ENCODE results near the gene SYT2.

DNA sequence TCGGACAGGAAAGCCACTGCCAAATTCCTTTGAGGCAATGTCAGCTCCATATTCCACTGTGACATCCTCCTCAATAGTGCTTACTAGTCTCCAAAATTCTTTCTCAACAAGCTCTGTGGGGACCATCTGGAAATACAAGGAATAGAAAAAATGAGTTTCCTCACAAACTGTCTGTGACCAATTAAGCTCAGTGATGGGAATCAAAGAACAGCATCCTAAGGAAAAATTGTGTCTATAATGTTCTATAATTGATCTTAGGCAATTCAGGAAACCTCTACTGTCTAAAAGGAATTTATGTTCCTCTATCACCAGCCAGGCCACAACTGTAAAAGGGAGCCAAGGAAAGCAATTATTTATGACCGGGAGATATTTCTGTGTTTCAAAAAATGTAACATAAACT is 46.1 kb upstream of the SYT2 start:
- TF ChIP-seq, protein P1, sequence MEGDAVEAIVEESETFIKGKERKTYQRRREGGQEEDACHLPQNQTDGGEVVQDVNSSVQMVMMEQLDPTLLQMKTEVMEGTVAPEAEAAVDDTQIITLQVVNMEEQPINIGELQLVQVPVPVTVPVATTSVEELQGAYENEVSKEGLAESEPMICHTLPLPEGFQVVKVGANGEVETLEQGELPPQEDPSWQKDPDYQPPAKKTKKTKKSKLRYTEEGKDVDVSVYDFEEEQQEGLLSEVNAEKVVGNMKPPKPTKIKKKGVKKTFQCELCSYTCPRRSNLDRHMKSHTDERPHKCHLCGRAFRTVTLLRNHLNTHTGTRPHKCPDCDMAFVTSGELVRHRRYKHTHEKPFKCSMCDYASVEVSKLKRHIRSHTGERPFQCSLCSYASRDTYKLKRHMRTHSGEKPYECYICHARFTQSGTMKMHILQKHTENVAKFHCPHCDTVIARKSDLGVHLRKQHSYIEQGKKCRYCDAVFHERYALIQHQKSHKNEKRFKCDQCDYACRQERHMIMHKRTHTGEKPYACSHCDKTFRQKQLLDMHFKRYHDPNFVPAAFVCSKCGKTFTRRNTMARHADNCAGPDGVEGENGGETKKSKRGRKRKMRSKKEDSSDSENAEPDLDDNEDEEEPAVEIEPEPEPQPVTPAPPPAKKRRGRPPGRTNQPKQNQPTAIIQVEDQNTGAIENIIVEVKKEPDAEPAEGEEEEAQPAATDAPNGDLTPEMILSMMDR (conservative IDR thresholded peaks at IDR 0.05; ENCODE audit: low read depth, low read length), result no peak
- no peak for TF ChIP-seq EZH2 (IDR thresholded peaks at IDR 0.05; ENCODE audit: borderline replicate concordance, low read depth, low read length, poor library complexity, severe bottlenecking)

All from A673 (cell line).